Measurements from ENCODE around the gene PPP2R2B.

The PPP2R2B gene

GRCh38 chr5:146878476-146879172 lies at the start of gene PPP2R2B:
TSS of gene PPP2R2B (minus strand) at chr5:146878757.
- DNase-seq (ENCODE audit: low read depth in 3 of 3), result peak in 2 of 3 donors; percentile 15 to 24

- no peak for DNase-seq (ENCODE audit: low read depth in 3 of 3)
Measured at GRCh38 chr5:146924132-146924531, 45.6 kb upstream of the PPP2R2B start.

GRCh38 chr5:146921225-146921624 lies 42.7 kb upstream of the PPP2R2B start:
- DNase-seq (ENCODE audit: low read depth in 3 of 3), result no peak

GRCh38 chr5:146920351-146920881 lies 41.9 kb upstream of the PPP2R2B start:
- DNase-seq (ENCODE audit: low read depth in 3 of 3), result no peak

GRCh38 chr5:146919304-146919703 lies 40.7 kb upstream of the PPP2R2B start:
- no peak for DNase-seq (ENCODE audit: low read depth in 3 of 3)

GRCh38 chr5:146917931-146918330 lies 39.4 kb upstream of the PPP2R2B start:
- DNase-seq (ENCODE audit: low read depth in 3 of 3), result no peak

- no peak for DNase-seq (ENCODE audit: low read depth in 3 of 3)
Measured at GRCh38 chr5:146912874-146913273, 34.3 kb upstream of the PPP2R2B start.

GRCh38 chr5:146910239-146910638 lies 31.7 kb upstream of the PPP2R2B start:
- no peak for DNase-seq (ENCODE audit: low read depth in 3 of 3)

GRCh38 chr5:146909255-146910068 lies 30.9 kb upstream of the PPP2R2B start:
- DNase-seq (ENCODE audit: low read depth in 3 of 3), result no peak

GRCh38 chr5:146906803-146907202 lies 28.2 kb upstream of the PPP2R2B start:
- DNase-seq (ENCODE audit: low read depth in 3 of 3), result no peak

- no peak for DNase-seq (ENCODE audit: low read depth in 3 of 3)
Measured at GRCh38 chr5:146904890-146905289, 26.3 kb upstream of the PPP2R2B start.

- no peak for DNase-seq (ENCODE audit: low read depth in 3 of 3)
Measured at GRCh38 chr5:146903789-146904188, 25.2 kb upstream of the PPP2R2B start.

- no peak for DNase-seq (ENCODE audit: low read depth in 3 of 3)
Measured at GRCh38 chr5:146902471-146902870, 23.9 kb upstream of the PPP2R2B start.

GRCh38 chr5:146897061-146897460 lies 18.5 kb upstream of the PPP2R2B start:
- DNase-seq (ENCODE audit: low read depth in 3 of 3), result no peak

GRCh38 chr5:146894753-146895521 lies 16.4 kb upstream of the PPP2R2B start:
- no peak for DNase-seq (ENCODE audit: low read depth in 3 of 3)

- DNase-seq (ENCODE audit: low read depth in 3 of 3), result no peak
Measured at GRCh38 chr5:146893991-146894390, 15.4 kb upstream of the PPP2R2B start.

GRCh38 chr5:146892231-146892630 lies 13.7 kb upstream of the PPP2R2B start:
- DNase-seq (ENCODE audit: low read depth in 3 of 3), result no peak

GRCh38 chr5:146891511-146891910 lies 13.0 kb upstream of the PPP2R2B start:
- DNase-seq (ENCODE audit: low read depth in 3 of 3), result no peak

GRCh38 chr5:146890731-146891440 lies 12.3 kb upstream of the PPP2R2B start:
- no peak for DNase-seq (ENCODE audit: low read depth in 3 of 3)

- no peak for DNase-seq (ENCODE audit: low read depth in 3 of 3)
Measured at GRCh38 chr5:146890066-146890465, 11.5 kb upstream of the PPP2R2B start.

GRCh38 chr5:146889169-146889568 lies 10.6 kb upstream of the PPP2R2B start:
- no peak for DNase-seq (ENCODE audit: low read depth in 3 of 3)

All from stimulated activated CD4-positive, alpha-beta T cell treated with anti-CD3 and anti-CD28 coated beads, TNF-alpha, amount 100 ng/mL, for 48 hours (primary cell).